ENCODE data around the gene CCNYL1. TPM values are rescaled to one million over a fixed set of nuclear protein-coding genes. Genes with fewer than 3 reads are reported as not detected.
"Not testable (repeated sequence)": the region's sequence is repeated elsewhere in the genome, so short reads cannot be mapped to it uniquely, and the experiment has no call there.

CCNYL1 gene
- total and polyA plus RNA-seq, 2 donors, result 7.9 to 18.8 TPM

- WGBS, result 98% methylated on average over 6 of the region's 6 CpGs
- DNase-seq (ENCODE audit: extremely low spot score), result no peak
- H3K27ac ChIP-seq (ENCODE audit: low read depth), result no peak overlapping the region
- no peak overlapping the region for H3K4me3 ChIP-seq (ENCODE audit: low read depth, low read length)
- no peaks in the 10 kb centered on the region for H3K4me1 ChIP-seq (ENCODE audit: insufficient read depth)
- no peaks in the 10 kb centered on the region for H3K36me3 ChIP-seq (ENCODE audit: insufficient read depth)
Measured at GRCh38 chr2:207754498-207755383, 43.3 kb downstream of the CCNYL1 start.

GRCh38 chr2:207758025-207758424, 46.6 kb downstream of the CCNYL1 start:
- Histone ChIP-seq H3K36me3 (ENCODE audit: insufficient read depth) (no peaks in the 10 kb centered on the region), H3K4me3 (ENCODE audit: low read depth, low read length) (no peak overlapping the region), H3K27ac (ENCODE audit: low read depth) (no peak overlapping the region), H3K4me1 (ENCODE audit: insufficient read depth) (no peaks in the 10 kb centered on the region)
- no peak for DNase-seq (ENCODE audit: extremely low spot score)

- no peaks in the 10 kb centered on the region for H3K4me1 ChIP-seq (ENCODE audit: insufficient read depth)
- no peak for DNase-seq (ENCODE audit: extremely low spot score)
- WGBS, result 94% methylated on average over 2 of the region's 2 CpGs
- H3K4me3 ChIP-seq (ENCODE audit: low read depth, low read length), result no peak overlapping the region
- H3K36me3 ChIP-seq (ENCODE audit: insufficient read depth), result no peaks in the 10 kb centered on the region
- no peak overlapping the region for H3K27ac ChIP-seq (ENCODE audit: low read depth)
Measured at GRCh38 chr2:207759890-207760289, 48.5 kb downstream of the CCNYL1 start.

GRCh38 chr2:207760453-207760852, 49.0 kb downstream of the CCNYL1 start:
- no peak for DNase-seq (ENCODE audit: extremely low spot score)
- WGBS, result 85% methylated on average over 2 of the region's 2 CpGs
- no peaks in the 10 kb centered on the region for H3K36me3 ChIP-seq (ENCODE audit: insufficient read depth)
- no peak overlapping the region for H3K4me3 ChIP-seq (ENCODE audit: low read depth, low read length)
- no peaks in the 10 kb centered on the region for H3K4me1 ChIP-seq (ENCODE audit: insufficient read depth)
- no peak overlapping the region for H3K27ac ChIP-seq (ENCODE audit: low read depth)

- not testable (repeated sequence) for H3K4me3 ChIP-seq (ENCODE audit: low read depth, low read length); H3K4me1 ChIP-seq (ENCODE audit: insufficient read depth); H3K27ac ChIP-seq (ENCODE audit: low read depth); H3K36me3 ChIP-seq (ENCODE audit: insufficient read depth); DNase-seq (ENCODE audit: extremely low spot score)
- WGBS, result 98% methylated on average over 3 of the region's 3 CpGs
Measured at GRCh38 chr2:207761426-207761825, 50.0 kb downstream of the CCNYL1 start.

- DNase-seq (ENCODE audit: extremely low spot score), result no peak
- H3K4me1 ChIP-seq (ENCODE audit: insufficient read depth), result no peaks in the 10 kb centered on the region
- no peaks in the 10 kb centered on the region for H3K36me3 ChIP-seq (ENCODE audit: insufficient read depth)
Measured at GRCh38 chr2:207762146-207762545, 50.7 kb downstream of the CCNYL1 start.

GRCh38 chr2:207763303-207763917, 52.0 kb downstream of the CCNYL1 start:
- 95% methylated on average over 8 of the region's 8 CpGs for WGBS
- H3K4me3 ChIP-seq (ENCODE audit: low read depth, low read length), result no peak overlapping the region
- no peaks in the 10 kb centered on the region for H3K4me1 ChIP-seq (ENCODE audit: insufficient read depth)
- H3K27ac ChIP-seq (ENCODE audit: low read depth), result no peak overlapping the region
- no peaks in the 10 kb centered on the region for H3K36me3 ChIP-seq (ENCODE audit: insufficient read depth)
- no peak for DNase-seq (ENCODE audit: extremely low spot score)

More at GRCh38 chr2:207762146-207762545, 50.7 kb downstream of the CCNYL1 start:
- WGBS, result 87% methylated on average over 8 of the region's 8 CpGs
- Histone ChIP-seq H3K4me3 (ENCODE audit: low read depth, low read length) (no peak overlapping the region), H3K27ac (ENCODE audit: low read depth) (no peak overlapping the region)

GRCh38 chr2:207764096-207764630, 52.7 kb downstream of the CCNYL1 start:
- no peak overlapping the region for H3K27ac ChIP-seq (ENCODE audit: low read depth)
- H3K4me3 ChIP-seq (ENCODE audit: low read depth, low read length), result no peak overlapping the region
- DNase-seq (ENCODE audit: extremely low spot score), result no peak
- no peaks in the 10 kb centered on the region for H3K36me3 ChIP-seq (ENCODE audit: insufficient read depth)
- WGBS, result 96% methylated on average over 1 of the region's 1 CpG
- no peaks in the 10 kb centered on the region for H3K4me1 ChIP-seq (ENCODE audit: insufficient read depth)

GRCh38 chr2:207765547-207765946, 54.1 kb downstream of the CCNYL1 start:
- Histone ChIP-seq H3K4me1 (ENCODE audit: insufficient read depth) (no peaks in the 10 kb centered on the region), H3K4me3 (ENCODE audit: low read depth, low read length) (no peak overlapping the region), H3K27ac (ENCODE audit: low read depth) (no peak overlapping the region), H3K36me3 (ENCODE audit: insufficient read depth) (no peaks in the 10 kb centered on the region)
- WGBS, result 87% methylated on average over 2 of the region's 2 CpGs
- no peak for DNase-seq (ENCODE audit: extremely low spot score)

GRCh38 chr2:207766041-207766551, 54.7 kb downstream of the CCNYL1 start:
- H3K4me1 ChIP-seq (ENCODE audit: insufficient read depth), result peaks cover 2% of the 10 kb centered on the region
- no peaks in the 10 kb centered on the region for H3K36me3 ChIP-seq (ENCODE audit: insufficient read depth)
- 74% methylated on average over 5 of the region's 5 CpGs for WGBS
- no peak overlapping the region for H3K27ac ChIP-seq (ENCODE audit: low read depth)
- H3K4me3 ChIP-seq (ENCODE audit: low read depth, low read length), result no peak overlapping the region
- no peak for DNase-seq (ENCODE audit: extremely low spot score)

GRCh38 chr2:207766697-207767460, 55.4 kb downstream of the CCNYL1 start:
- H3K4me3 ChIP-seq (ENCODE audit: low read depth, low read length), result no peak overlapping the region
- H3K36me3 ChIP-seq (ENCODE audit: insufficient read depth), result no peaks in the 10 kb centered on the region
- peaks cover 2% of the 10 kb centered on the region for H3K4me1 ChIP-seq (ENCODE audit: insufficient read depth)
- no peak for DNase-seq (ENCODE audit: extremely low spot score)
- no peak overlapping the region for H3K27ac ChIP-seq (ENCODE audit: low read depth)
- 65% methylated on average over 65 of the region's 65 CpGs for WGBS

GRCh38 chr2:207767461-207768167, 56.2 kb downstream of the CCNYL1 start:
- DNase-seq (ENCODE audit: extremely low spot score), result no peak
- H3K27ac ChIP-seq (ENCODE audit: low read depth), result no peak overlapping the region
- H3K4me3 ChIP-seq (ENCODE audit: low read depth, low read length), result peak overlapping the region; percentile 73
- H3K36me3 ChIP-seq (ENCODE audit: insufficient read depth), result no peaks in the 10 kb centered on the region
- WGBS, result 71% methylated on average over 56 of the region's 56 CpGs
- H3K4me1 ChIP-seq (ENCODE audit: insufficient read depth), result peaks cover 2% of the 10 kb centered on the region
